A549 (cell line): ENCODE measurements around the gene RAPSN. TPM values are rescaled to one million over a fixed set of nuclear protein-coding genes. Genes with fewer than 3 reads are reported as not detected.
A peak's percentile ranks its signal among the peaks of the same experiment; 100 is the strongest.

Source experiments
- CBX8 ChIP-seq: fragments of 200-600 bp; sonication (generic); IDR thresholded peaks from 2 replicates; pipeline ENCODE4 v1.6.1; 2016
- CEBPB ChIP-seq, 2 experiments: fragments of >200 bp in 1 of 2; sonication (Bioruptor Twin) in 1 of 2; formaldehyde crosslinking in 1 of 2; IDR thresholded peaks; 2 replicates each; pipeline ENCODE4 v1.6.1; 2012 to 2016
- CHD2 ChIP-seq: fragments of 150-350 bp; IDR thresholded peaks from 2 replicates; pipeline ENCODE4 v1.6.1; 2014; ENCODE audit warnings: low read length; ENCODE audit not compliant: partially characterized antibody
- EHMT2 ChIP-seq: fragments of 200-600 bp; sonication (generic); IDR thresholded peaks from 2 replicates; pipeline ENCODE4 v1.6.1; 2016; ENCODE audit warnings: antibody characterized with exemption, low read depth, mild to moderate bottlenecking, moderate library complexity
- FOSB ChIP-seq: fragments of 250-450 bp; sonication (Bioruptor Pico); IDR thresholded peaks from 2 replicates; pipeline ENCODE4 v1.5.0; 2020; ENCODE audit warnings: mild to moderate bottlenecking, moderate library complexity
- GATA3 ChIP-seq: IDR thresholded peaks from 2 replicates; pipeline ENCODE4 v1.6.1; 2012; ENCODE audit warnings: borderline replicate concordance
- HDAC2 ChIP-seq: fragments of 200-600 bp; sonication (generic); IDR thresholded peaks from 2 replicates; pipeline ENCODE4 v1.6.1; 2016
- HOXB13 ChIP-seq: fragments of 250-450 bp; sonication (Bioruptor Pico); IDR thresholded peaks from 2 replicates; pipeline ENCODE4 v1.5.0; 2020; ENCODE audit warnings: low read depth, mild to moderate bottlenecking, moderate library complexity
- HOXB5 ChIP-seq: fragments of 250-450 bp; sonication (Bioruptor Pico); IDR thresholded peaks from 2 replicates; pipeline ENCODE4 v1.5.0; 2020; ENCODE audit warnings: mild to moderate bottlenecking, moderate library complexity
- JUNB ChIP-seq: fragments of >200 bp; sonication (Bioruptor Twin); formaldehyde crosslinking; IDR thresholded peaks from 2 replicates; pipeline ENCODE4 v1.6.1; 2016
- KDM1A ChIP-seq: fragments of 200-600 bp; sonication (generic); IDR thresholded peaks from 2 replicates; pipeline ENCODE4 v1.6.1; 2016; ENCODE audit warnings: low read depth, mild to moderate bottlenecking
- MAFK ChIP-seq: fragments of 450-650 bp; IDR thresholded peaks from 2 replicates; pipeline ENCODE4 v1.6.1; 2014; ENCODE audit not compliant: partially characterized antibody
- NFE2L2 ChIP-seq: fragments of 150-350 bp; conservative IDR thresholded peaks from 2 replicates; pipeline ENCODE4 v1.6.1; 2014; ENCODE audit warnings: low read length
- NR3C1 ChIP-seq: fragments of >200 bp; sonication (Bioruptor Twin); formaldehyde crosslinking; IDR thresholded peaks from 3 replicates; pipeline ENCODE4 v1.6.1; 2017
- POLR2AphosphoS2 ChIP-seq: conservative IDR thresholded peaks from 2 replicates; pipeline ENCODE4 v1.6.1; 2012; ENCODE audit warnings: low read length, improper control_type of control experiment, inconsistent platforms
- RCOR1 ChIP-seq: fragments of 150-350 bp; IDR thresholded peaks from 2 replicates; pipeline ENCODE4 v1.6.1; 2014; ENCODE audit warnings: antibody characterized with exemption, low read length, low read depth
- RFX5 ChIP-seq: fragments of 450-650 bp; IDR thresholded peaks from 2 replicates; pipeline ENCODE4 v1.7.1; 2014; ENCODE audit warnings: antibody characterized with exemption, mild to moderate bottlenecking, moderate library complexity
- RNF2 ChIP-seq: fragments of 200-600 bp; sonication (generic); IDR thresholded peaks from 2 replicates; pipeline ENCODE4 v1.6.1; 2016; ENCODE audit warnings: low read depth, mild to moderate bottlenecking, antibody characterized with exemption, moderate library complexity, borderline replicate concordance
- SMC3 ChIP-seq: fragments of >200 bp; sonication (Bioruptor Twin); formaldehyde crosslinking; IDR thresholded peaks from 3 replicates; pipeline ENCODE4 v1.6.1; 2018; ENCODE audit warnings: inconsistent platforms
- SREBF2 ChIP-seq: fragments of 450-650 bp; IDR thresholded peaks from 2 replicates; pipeline ENCODE4 v1.6.1; 2014; ENCODE audit warnings: mild to moderate bottlenecking, moderate library complexity
- TFCP2L1 ChIP-seq: fragments of 250-450 bp; sonication (Bioruptor Pico); IDR thresholded peaks from 2 replicates; pipeline ENCODE4 v1.5.0; 2021; ENCODE audit warnings: mild to moderate bottlenecking
- TP53 ChIP-seq: fragments of 250-450 bp; sonication (Bioruptor Pico); IDR thresholded peaks from 2 replicates; pipeline ENCODE4 v1.5.0; 2021; ENCODE audit warnings: mild to moderate bottlenecking, moderate library complexity
- ZC3H11A ChIP-seq: fragments of 450-650 bp; IDR thresholded peaks from 2 replicates; pipeline ENCODE4 v1.6.1; 2014; ENCODE audit warnings: antibody characterized with exemption, mild to moderate bottlenecking
- ZFP36 ChIP-seq: fragments of 450-650 bp; IDR thresholded peaks from 2 replicates; pipeline ENCODE4 v1.6.1; 2014; ENCODE audit warnings: borderline replicate concordance; ENCODE audit not compliant: partially characterized antibody
- ZNF302 ChIP-seq: fragments of 250-450 bp; sonication (Bioruptor Pico); IDR thresholded peaks from 2 replicates; pipeline ENCODE4 v1.9.0; 2021; ENCODE audit warnings: inconsistent platforms, mild to moderate bottlenecking, moderate library complexity
- polyA plus RNA-seq, 4 experiments: library from polyadenylated mRNA; depleted of rRNA in 3 of 4; stranded (reverse); fragments of >200 nt; fragmentation: RNase III in 1 of 4; extraction: RNeasy Plus Mini Kit Qiagen cat#74134 plus additional on column Dnase treatment in 1 of 4; gene quantifications; 2 replicates in 3 of 4; 3 replicates in 1 of 4; pipeline ENCODE4 v1.2.3, GENCODE V29; 2011 to 2017
- TF ChIP-seq, protein P1 (sequence below): fragments of 250-450 bp; sonication (Bioruptor Pico); IDR thresholded peaks from 2 replicates; pipeline ENCODE4 v1.5.0; 2020; ENCODE audit warnings: low read depth, mild to moderate bottlenecking, moderate library complexity
- TF ChIP-seq, protein P2 (sequence below): fragments of 200-600 bp; sonication (generic); IDR thresholded peaks from 2 replicates; pipeline ENCODE4 v1.6.1; 2016; ENCODE audit warnings: antibody characterized with exemption, mild to moderate bottlenecking, moderate library complexity
- TF ChIP-seq, protein P3 (sequence below): IDR thresholded peaks from 2 replicates; pipeline ENCODE4 v1.6.1; 2012

Gene RAPSN
- polyA plus RNA-seq, 2 of the 4 experiments (the other 2 are of a cell fraction) = 0.12 to 0.17 TPM

DNA sequence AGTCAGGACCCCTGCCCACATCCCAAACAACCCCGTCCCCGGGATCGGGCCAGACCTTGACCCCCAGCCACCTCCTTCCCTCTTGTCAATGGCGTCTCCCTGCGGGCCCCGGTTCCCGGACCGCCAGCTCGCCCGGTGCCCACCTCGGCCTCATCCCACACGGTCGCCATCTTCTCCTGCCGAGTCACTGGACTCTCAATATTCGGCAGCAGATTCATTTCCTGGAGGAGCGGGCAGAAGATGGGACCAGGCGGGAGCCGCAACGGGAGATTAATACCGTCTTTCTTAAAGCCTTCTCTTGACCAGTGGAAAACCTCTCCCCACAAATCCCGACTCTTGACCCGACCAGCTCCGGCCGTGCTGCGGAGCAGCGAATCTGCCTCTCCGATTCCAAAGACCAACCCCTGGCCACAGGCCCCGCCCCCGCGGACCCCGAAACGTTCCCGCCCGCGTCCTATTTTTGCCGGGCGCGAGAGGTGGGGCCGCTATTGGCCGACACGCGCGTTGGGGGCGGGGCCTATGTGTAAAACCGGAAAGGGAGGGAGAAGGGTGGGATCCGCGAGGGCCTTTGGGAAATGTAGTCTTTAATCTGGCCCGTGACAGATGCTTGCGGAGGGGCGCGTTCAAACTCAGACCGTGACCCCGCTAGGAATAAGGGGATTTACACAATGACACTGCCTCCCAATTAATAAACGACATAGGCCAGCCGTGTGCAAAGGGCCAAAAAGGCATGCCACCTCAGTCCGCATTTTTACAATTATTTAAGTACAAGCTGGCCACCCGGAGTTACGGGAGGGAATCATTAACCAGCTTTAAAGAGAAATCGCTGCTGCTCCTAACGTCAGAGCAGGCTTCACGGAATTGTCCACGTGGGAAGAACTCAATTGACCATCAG lies 22.6 kb downstream of the RAPSN start, which contains the start of gene PSMC3 (continued):
- TF ChIP-seq POLR2AphosphoS2 (no peak), KDM1A (no peak), EHMT2 (no peak), TFCP2L1 (CRISPR knock-in tag) (no peak), CEBPB (IDR thresholded peaks at IDR 0.05) (no peak), CBX8 (no peak), FOSB (peak; percentile 74; the same call in 1 of the 2 replicates), SMC3 (no peak), ZFP36 (no peak), SREBF2 (0 out of 2 replicates have a peak, but pooled peaks have one; percentile 11), GATA3 (no peak), HDAC2 (peak; percentile 38; the same call in 1 of the 2 replicates), ZNF302 (CRISPR knock-in tag) (no peak), MAFK (no peak), JUNB (no peak), NFE2L2 (no peak), CHD2 (no peak), NR3C1 (no peak), HOXB5 (CRISPR knock-in tag) (0 out of 2 replicates have a peak, but pooled peaks have one; percentile 45), ZC3H11A (no peak), RFX5 (no peak), RNF2 (no peak), HOXB13 (CRISPR knock-in tag) (peak; percentile 80; the same call in 1 of the 2 replicates), TP53 (CRISPR knock-in tag) (no peak), RCOR1 (no peak)
- TF ChIP-seq, protein P1, sequence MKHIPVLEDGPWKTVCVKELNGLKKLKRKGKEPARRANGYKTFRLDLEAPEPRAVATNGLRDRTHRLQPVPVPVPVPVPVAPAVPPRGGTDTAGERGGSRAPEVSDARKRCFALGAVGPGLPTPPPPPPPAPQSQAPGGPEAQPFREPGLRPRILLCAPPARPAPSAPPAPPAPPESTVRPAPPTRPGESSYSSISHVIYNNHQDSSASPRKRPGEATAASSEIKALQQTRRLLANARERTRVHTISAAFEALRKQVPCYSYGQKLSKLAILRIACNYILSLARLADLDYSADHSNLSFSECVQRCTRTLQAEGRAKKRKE (CRISPR knock-in tag) = no peak
- TF ChIP-seq, protein P2, sequence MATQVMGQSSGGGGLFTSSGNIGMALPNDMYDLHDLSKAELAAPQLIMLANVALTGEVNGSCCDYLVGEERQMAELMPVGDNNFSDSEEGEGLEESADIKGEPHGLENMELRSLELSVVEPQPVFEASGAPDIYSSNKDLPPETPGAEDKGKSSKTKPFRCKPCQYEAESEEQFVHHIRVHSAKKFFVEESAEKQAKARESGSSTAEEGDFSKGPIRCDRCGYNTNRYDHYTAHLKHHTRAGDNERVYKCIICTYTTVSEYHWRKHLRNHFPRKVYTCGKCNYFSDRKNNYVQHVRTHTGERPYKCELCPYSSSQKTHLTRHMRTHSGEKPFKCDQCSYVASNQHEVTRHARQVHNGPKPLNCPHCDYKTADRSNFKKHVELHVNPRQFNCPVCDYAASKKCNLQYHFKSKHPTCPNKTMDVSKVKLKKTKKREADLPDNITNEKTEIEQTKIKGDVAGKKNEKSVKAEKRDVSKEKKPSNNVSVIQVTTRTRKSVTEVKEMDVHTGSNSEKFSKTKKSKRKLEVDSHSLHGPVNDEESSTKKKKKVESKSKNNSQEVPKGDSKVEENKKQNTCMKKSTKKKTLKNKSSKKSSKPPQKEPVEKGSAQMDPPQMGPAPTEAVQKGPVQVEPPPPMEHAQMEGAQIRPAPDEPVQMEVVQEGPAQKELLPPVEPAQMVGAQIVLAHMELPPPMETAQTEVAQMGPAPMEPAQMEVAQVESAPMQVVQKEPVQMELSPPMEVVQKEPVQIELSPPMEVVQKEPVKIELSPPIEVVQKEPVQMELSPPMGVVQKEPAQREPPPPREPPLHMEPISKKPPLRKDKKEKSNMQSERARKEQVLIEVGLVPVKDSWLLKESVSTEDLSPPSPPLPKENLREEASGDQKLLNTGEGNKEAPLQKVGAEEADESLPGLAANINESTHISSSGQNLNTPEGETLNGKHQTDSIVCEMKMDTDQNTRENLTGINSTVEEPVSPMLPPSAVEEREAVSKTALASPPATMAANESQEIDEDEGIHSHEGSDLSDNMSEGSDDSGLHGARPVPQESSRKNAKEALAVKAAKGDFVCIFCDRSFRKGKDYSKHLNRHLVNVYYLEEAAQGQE = no peak
- TF ChIP-seq, protein P3, sequence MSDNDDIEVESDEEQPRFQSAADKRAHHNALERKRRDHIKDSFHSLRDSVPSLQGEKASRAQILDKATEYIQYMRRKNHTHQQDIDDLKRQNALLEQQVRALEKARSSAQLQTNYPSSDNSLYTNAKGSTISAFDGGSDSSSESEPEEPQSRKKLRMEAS = peak; percentile 92
